Transverse colon (tissue), 4 donors: ENCODE data around the gene FGD3. TPM values are rescaled to one million over a fixed set of nuclear protein-coding genes. Genes with fewer than 3 reads are reported as not detected.

Experiments
- DNase-seq: peaks from one replicate; pipeline ENCODE4 v3.0.0-alpha.2; 2019
- H3K27ac ChIP-seq, 4 donors: fragments of 200-600 bp; sonication (generic); 2 replicates each; pipeline ENCODE4 v1.5.1; 2016 to 2018; ENCODE audit warnings: inconsistent platforms in 4 of 4
- H3K27me3 ChIP-seq: fragments of 200-600 bp; sonication (generic); 2 replicates; pipeline ENCODE4 v1.5.1; 2017; ENCODE audit warnings: inconsistent platforms
- H3K36me3 ChIP-seq, 4 donors: fragments of 200-600 bp; sonication (generic); 2 replicates each; pipeline ENCODE4 v1.5.1; 2017 to 2019; ENCODE audit warnings: inconsistent platforms in 4 of 4
- H3K4me1 ChIP-seq, 4 donors: fragments of 200-600 bp; sonication (generic); 2 replicates each; pipeline ENCODE4 v1.5.1; 2017 to 2020; ENCODE audit warnings: inconsistent platforms in 4 of 4
- H3K4me3 ChIP-seq, 4 donors: fragments of 200-600 bp; sonication (generic); 1 replicate in 1 of 4; 2 replicates in 3 of 4; pipeline versions ENCODE4 v1.5.1 to v1.6.1; 2017 to 2019; ENCODE audit warnings: inconsistent platforms in 4 of 4
- H3K9me3 ChIP-seq, 2 donors: fragments of 200-600 bp; sonication (generic); 2 replicates each; pipeline ENCODE4 v1.5.1; 2017 to 2019; ENCODE audit warnings: inconsistent platforms in 2 of 2
- EP300 ChIP-seq: sonication (generic); formaldehyde crosslinking; IDR thresholded peaks from one replicate; pipeline ENCODE4 v1.6.1; 2017; ENCODE audit warnings: antibody characterized with exemption, low read depth
- POLR2A ChIP-seq: fragments of 450-650 bp; IDR thresholded peaks from one replicate; pipeline ENCODE4 v1.6.1; 2016; ENCODE audit warnings: antibody characterized with exemption, mild to moderate bottlenecking, moderate library complexity
- POLR2AphosphoS5 ChIP-seq, 3 donors: sonication (generic); formaldehyde crosslinking; IDR thresholded peaks; one replicate each; pipeline ENCODE4 v1.6.1; 2016; ENCODE audit warnings: antibody characterized with exemption in 3 of 3
- WGBS, 2 donors: methylation state at CpG; one replicate each; pipeline ENCODE4 v1.1.5; 2018; ENCODE audit warnings: low coverage in 1 of 2; 5-methylcytosine and 5-hydroxymethylcytosine counted together
- in situ Hi-C, 4 donors: fragments of 200-750 bp; cut with MboI; loops; one replicate each; pipeline versions ENCODE4 v1.15.0 to v1.15.1; 2017; ENCODE audit warnings: low sequenced_read_pairs in 3 of 4, low pct_ligation_motif_present in 1 of 4, low pct_unique_long_range_greater_than_20kb in 1 of 4
- intact Hi-C: fragments of 100-400 bp; cut with DNase I; formaldehyde crosslinking; loops from one replicate; pipeline ENCODE4 v1.15.1; 2023; ENCODE audit warnings: low total_unique reads
- total RNA-seq, 4 donors: library from RNA; depleted of rRNA; stranded (reverse); fragments of >200 nt; gene quantifications; one replicate each; pipeline ENCODE4 v1.1.0, GENCODE V29; 2016
- TF ChIP-seq, protein P1 (sequence below), 5 experiments: fragments of 200-600 bp in 3 of 5; fragments of 450-650 bp in 2 of 5; sonication (generic) in 3 of 5; IDR thresholded peaks; 1 replicate in 2 of 5; 2 replicates in 3 of 5; pipeline ENCODE4 v1.5.1; 2016 to 2017; ENCODE audit warnings: antibody characterized with exemption in 5 of 5, inconsistent platforms in 3 of 5, mild to moderate bottlenecking in 2 of 5, moderate library complexity in 1 of 5

The FGD3 gene
- total RNA-seq, 4 donors from 2014 or later = 5.2 to 9.7 (median 6.0) TPM; not detected in 1

DNA sequence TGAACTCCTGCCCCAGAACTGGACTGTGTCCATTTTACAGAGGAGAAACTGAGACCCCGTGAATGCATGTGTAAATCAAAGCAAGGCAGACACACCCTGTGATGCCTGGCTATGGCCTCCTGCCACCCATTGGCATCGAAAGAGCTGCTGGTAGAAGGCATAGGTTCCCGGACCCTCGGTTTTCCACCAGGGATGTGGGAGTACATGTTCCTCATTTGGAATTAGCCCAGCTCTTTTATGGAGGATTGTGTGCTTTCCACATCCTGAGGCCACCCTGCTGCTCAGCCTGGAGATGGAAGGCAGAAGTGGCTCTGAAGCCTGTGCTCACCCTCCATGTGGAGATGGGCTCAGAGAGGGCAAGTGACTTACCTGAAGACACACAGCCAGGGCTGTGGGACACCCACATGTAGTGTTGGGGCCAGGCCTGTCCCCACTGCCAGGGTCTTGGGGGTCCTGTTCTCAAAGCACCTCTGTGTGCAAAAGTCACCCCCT, 114.0 kb downstream of the FGD3 start:
- intact Hi-C loops (no loop called here), in situ Hi-C loops (no loop called here)
- peaks cover 9 to 50% (median 21%) of the 10 kb centered on the region in 4 donors for H3K4me1 ChIP-seq
- no peaks in the 10 kb centered on the region for H3K9me3 ChIP-seq
- no peak overlapping the region for H3K4me3 ChIP-seq
- TF ChIP-seq EP300 (no peak), POLR2A (no peak), POLR2AphosphoS5 (IDR thresholded peaks at IDR 0.05) (no peak)
- TF ChIP-seq, protein P1, sequence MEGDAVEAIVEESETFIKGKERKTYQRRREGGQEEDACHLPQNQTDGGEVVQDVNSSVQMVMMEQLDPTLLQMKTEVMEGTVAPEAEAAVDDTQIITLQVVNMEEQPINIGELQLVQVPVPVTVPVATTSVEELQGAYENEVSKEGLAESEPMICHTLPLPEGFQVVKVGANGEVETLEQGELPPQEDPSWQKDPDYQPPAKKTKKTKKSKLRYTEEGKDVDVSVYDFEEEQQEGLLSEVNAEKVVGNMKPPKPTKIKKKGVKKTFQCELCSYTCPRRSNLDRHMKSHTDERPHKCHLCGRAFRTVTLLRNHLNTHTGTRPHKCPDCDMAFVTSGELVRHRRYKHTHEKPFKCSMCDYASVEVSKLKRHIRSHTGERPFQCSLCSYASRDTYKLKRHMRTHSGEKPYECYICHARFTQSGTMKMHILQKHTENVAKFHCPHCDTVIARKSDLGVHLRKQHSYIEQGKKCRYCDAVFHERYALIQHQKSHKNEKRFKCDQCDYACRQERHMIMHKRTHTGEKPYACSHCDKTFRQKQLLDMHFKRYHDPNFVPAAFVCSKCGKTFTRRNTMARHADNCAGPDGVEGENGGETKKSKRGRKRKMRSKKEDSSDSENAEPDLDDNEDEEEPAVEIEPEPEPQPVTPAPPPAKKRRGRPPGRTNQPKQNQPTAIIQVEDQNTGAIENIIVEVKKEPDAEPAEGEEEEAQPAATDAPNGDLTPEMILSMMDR (IDR thresholded peaks at IDR 0.05) = no peak
- H3K27me3 ChIP-seq = no peaks in the 10 kb centered on the region
- no peaks in the 10 kb centered on the region for H3K36me3 ChIP-seq
- no peak for DNase-seq
- WGBS, 2 donors = 72% methylated on average over 4 of the region's 4 CpGs; no CpG with 5 or more reads in 1 of the 2 donors
- H3K27ac ChIP-seq = peak overlapping the region; percentile 7 to 47 (median 25)

DNA sequence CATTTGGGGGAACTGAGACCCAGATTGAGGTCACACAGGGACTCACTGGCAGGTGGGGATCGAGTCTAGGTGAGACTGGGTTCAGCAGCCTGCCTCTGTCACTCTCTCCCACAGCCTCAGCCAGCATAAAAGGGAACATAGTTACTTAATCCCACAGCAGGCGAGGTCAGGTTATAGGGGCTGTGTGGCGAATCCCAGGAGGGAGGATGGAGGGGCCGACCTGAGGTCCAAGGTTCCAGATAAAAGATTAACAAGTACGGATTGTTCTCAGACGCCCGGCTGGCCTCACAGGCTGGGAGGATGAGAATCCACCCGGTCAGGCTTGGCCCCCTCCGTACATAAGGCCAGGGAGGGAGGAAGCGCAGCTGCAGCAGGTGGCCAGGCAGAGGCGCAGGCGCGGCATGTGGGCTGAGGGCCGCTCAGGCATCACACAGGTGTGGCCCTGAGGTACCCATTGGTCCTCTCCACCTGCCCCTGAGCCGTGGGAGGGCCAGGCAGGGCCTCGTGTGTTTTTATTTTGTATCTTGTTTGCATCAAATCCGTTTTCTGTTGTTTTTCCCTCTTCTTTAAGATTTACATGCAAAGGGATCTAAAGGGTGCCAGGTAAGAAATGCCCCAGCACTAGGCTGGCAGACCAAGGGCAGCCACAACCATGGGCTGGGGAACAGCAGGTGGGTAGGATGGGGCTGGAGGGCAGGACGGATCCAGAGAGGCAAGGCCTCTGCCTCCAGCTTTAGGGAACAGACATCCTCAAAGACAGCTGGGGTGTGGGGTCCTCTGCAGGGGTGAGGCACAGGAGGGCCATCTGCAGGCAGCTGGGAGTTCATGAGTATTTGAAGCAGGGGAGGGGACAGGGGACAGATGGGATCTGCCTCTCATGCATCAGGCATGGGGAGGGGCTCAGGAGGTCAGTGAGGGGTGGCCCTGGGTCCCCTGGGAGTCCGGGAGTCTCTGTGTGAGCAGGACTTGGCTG, 114.8 kb downstream of the FGD3 start:
- in situ Hi-C loops (no loop called here), intact Hi-C loops (no loop called here)
- Histone ChIP-seq H3K4me3 (no peak overlapping the region), H3K27me3 (no peaks in the 10 kb centered on the region), H3K4me1 (peaks cover 9 to 50% (median 21%) of the 10 kb centered on the region in 4 donors), H3K27ac (peak overlapping the region; percentile 17 to 47 (median 26)), H3K36me3 (no peaks in the 10 kb centered on the region), H3K9me3 (no peaks in the 10 kb centered on the region)
- TF ChIP-seq EP300 = no peak
- TF ChIP-seq POLR2A = no peak
- TF ChIP-seq POLR2AphosphoS5 (IDR thresholded peaks at IDR 0.05) = no peak
- TF ChIP-seq, protein P1 (IDR thresholded peaks at IDR 0.05) = no peak
- peak; percentile 74 for DNase-seq
- WGBS, 2 donors = 46% methylated on average over 19 of the region's 19 CpGs; no CpG with 5 or more reads in 1 of the 2 donors

DNA sequence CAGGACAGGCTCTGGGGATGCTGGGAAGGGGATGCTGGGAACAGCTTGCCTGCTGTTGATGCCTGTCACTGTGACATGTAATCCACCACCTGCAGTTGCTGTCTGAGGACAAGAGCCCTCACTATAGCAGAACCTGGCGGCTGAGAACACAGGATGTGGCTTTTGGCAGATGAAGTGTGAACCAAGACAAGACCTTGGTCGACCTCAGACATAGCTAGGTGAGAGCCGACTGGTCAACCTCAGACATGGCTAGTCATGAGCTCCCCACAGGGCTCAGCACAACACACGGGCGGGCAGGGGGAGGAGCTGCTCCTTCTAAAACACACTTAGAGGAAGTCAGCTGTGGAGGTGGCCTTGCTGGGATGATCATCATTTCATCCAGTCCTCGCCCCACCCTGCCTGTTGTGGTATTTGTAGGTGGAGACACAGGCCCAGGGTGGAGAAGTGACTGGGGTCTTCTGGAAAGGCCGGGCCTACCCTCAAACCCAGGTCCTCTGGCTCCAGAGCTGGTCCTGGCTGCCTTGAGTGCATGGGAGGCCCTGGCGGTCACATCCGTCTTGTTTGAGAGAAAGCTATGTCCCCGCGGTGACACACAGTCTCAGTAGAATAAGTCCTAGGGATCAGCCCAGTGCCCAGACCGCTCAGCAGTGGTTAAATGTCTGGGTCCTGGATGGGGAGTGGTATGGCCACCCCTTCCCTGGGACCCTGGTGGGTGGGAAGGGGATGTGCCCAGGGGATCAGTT, 117.2 kb downstream of the FGD3 start:
- in situ Hi-C loops (no loop called here), intact Hi-C loops (no loop called here)
- H3K4me1 ChIP-seq = peaks cover 0 to 35% (median 12%) of the 10 kb centered on the region in 4 donors
- no peaks in the 10 kb centered on the region for H3K27me3 ChIP-seq
- no peaks in the 10 kb centered on the region for H3K36me3 ChIP-seq
- no peak for TF ChIP-seq EP300
- TF ChIP-seq, protein P1 (IDR thresholded peaks at IDR 0.05) = no peak
- peak; percentile 40 for TF ChIP-seq POLR2A
- peak in 2 of 3 donors; percentile 34 to 36 for TF ChIP-seq POLR2AphosphoS5 (IDR thresholded peaks at IDR 0.05)
- no peaks in the 10 kb centered on the region for H3K9me3 ChIP-seq
- DNase-seq = peak; percentile 77
- no peak overlapping the region for H3K4me3 ChIP-seq
- H3K27ac ChIP-seq = peak overlapping the region; percentile 23 to 71 (median 56)
- 83% methylated on average over 10 of the region's 12 CpGs; no CpG with 5 or more reads in 1 of the 2 donors for WGBS, 2 donors
